ENCODE measurements around the gene PRR9.
"Not testable (repeated sequence)": the region's sequence is repeated elsewhere in the genome, so short reads cannot be mapped to it uniquely, and the experiment has no call there.

PRR9 gene

DNA sequence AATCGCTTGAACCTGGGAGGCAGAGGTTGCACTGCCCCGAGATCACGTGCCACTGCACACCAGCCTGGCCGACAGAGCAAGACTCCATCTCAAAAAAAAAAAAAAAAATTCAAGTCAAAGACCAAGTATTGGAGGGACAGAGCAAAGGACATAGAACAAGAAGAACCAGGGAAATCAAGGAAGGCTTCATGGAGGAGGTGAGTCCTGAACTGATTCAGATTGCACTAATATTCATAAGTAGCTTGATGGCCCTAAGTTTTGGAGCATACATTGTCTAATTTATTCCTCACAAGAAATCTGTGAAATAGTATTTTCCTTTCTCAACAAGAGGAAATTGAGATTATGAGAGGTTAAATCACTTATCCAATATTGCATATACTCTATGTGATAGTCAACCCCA lies 3.9 kb upstream of the PRR9 start:
- ATAC-seq (replicated peaks), result no peak
- no peak overlapping the region for H3K4me3 Mint-ChIP-seq
- no peak for DNase-seq
- peaks cover 0 to 2% of the 10 kb centered on the region in 2 donors for H3K36me3 Mint-ChIP-seq
- no peaks in the 10 kb centered on the region for H3K4me1 Mint-ChIP-seq
- H3K9me3 Mint-ChIP-seq, result no peaks in the 10 kb centered on the region
- no peak overlapping the region for H3K27ac Mint-ChIP-seq
- H3K27me3 Mint-ChIP-seq, result peaks cover 28 to 29% of the 10 kb centered on the region in 2 donors

- Mint-ChIP-seq H3K9me3 (no peaks in the 10 kb centered on the region), H3K4me1 (peaks cover 0 to under 1% of the 10 kb centered on the region in 2 donors)
Measured at GRCh38 chr1:153217744-153218416, 496 bp downstream of the PRR9 start.

DNA sequence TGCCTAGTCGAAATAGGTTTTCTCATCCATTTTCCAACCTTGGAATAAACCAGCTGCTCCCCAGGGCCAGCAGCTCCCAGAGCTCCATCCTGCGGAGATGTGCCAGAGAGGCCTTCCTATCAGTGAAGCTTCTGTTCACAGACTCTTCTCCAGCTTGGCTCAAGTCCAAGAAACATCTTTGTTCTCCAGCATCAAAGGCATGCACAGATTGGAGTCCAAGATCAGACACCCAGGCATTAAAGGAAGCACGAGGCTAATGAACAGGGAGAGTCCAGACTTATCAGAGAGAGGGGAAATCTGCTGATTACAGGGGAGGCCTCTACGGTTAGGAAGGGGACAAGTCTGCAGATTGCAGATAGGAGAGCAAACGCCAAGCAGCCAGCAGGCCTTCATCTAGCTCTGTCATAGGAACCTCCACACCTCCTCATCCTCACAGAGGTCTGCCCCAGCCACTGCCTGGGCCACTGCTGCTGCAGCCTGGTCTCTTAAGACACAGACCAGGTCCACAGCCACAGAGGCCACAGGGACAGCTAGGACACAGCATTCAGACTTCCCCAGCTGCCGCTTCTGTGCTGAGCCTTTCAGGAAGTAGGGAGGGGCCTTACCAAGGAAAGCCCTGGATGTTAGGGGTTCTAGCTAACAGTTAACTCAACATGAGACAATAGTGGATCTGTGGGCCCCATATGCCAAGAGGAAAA lies 3.4 kb downstream of the PRR9 start:
- Mint-ChIP-seq H3K4me1 (peaks cover 1 to 6% of the 10 kb centered on the region in 2 donors), H3K4me3 (no peak overlapping the region), H3K9me3 (no peaks in the 10 kb centered on the region), H3K27me3 (peaks cover 22 to 34% of the 10 kb centered on the region in 2 donors), H3K27ac (no peak overlapping the region), H3K36me3 (no peaks in the 10 kb centered on the region)
- no peak for DNase-seq
- no peak for ATAC-seq (replicated peaks)

More at GRCh38 chr1:153217744-153218416, 496 bp downstream of the PRR9 start:
- no peak overlapping the region for H3K4me3 Mint-ChIP-seq
- peaks cover 0 to 2% of the 10 kb centered on the region in 2 donors for H3K36me3 Mint-ChIP-seq
- DNase-seq (no peak), ATAC-seq (replicated peaks) (no peak)
- peaks cover 26 to 29% of the 10 kb centered on the region in 2 donors for H3K27me3 Mint-ChIP-seq
- H3K27ac Mint-ChIP-seq, result no peak overlapping the region

DNA sequence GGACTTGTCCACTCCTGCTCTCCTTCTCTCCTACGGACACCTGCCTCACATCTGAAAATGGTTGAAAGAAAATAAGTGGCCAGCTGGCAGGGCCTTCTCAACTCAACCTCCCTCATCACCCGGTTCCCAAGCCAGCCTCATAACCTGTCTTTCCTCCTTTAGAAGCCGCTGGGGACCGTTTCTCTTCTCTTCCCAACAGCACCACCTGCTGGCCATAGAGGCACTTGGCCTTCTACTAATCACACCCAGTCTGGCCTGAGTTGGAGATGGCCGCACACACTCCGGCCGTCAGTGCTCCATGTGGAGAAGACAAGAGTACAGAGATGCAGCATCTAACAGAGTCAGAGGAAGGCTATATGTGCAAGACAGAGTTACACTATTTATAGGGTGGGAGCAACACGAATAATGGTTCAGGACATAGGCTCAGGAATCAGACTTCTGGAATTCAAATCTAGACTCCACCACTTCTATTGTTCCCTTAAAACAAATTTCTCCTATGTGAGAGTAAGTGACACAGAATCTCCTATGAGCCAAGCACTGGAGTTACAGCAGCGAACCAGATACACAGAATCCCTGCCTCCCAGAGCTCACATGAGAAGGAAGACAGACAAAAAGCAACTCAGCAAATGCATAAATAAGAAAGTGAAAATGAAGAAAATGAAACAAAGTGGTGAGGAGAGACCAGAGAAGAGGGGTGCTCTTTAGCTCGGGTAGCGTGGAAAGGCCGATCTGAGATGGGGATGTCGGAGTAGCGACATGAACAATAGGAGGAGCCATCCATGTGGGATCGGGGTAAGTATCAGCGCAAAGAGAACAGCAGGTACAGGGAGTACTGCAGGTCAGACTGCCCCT lies 5.9 kb downstream of the PRR9 start:
- H3K4me3 Mint-ChIP-seq, H3K36me3 Mint-ChIP-seq, H3K4me1 Mint-ChIP-seq, H3K9me3 Mint-ChIP-seq, H3K27ac Mint-ChIP-seq: not testable (repeated sequence)
- peak; percentile 91 to 97 for ATAC-seq (replicated peaks)
- peak; percentile 50 for DNase-seq
- H3K27me3 Mint-ChIP-seq, result peaks cover 22 to 29% of the 10 kb centered on the region in 2 donors

DNA sequence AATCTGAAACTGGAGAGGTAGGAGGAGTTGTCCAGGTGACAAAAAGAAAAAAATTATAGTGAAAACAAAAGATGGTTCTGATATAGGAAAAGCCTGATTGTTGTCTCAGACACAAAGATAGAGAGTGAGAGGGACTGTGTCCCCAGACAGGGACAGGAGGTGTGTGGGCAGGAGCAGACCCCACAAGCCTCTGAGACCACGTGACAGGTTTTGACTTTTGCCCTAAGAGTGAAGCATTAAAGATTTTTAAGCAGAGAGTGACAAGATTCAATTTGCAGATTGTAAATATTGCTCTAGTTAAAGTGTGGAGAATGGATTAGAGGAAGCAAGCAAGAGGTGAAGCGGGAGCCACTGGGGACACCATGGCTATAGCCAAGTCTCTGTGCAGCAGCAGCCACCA lies 10.4 kb downstream of the PRR9 start:
- Mint-ChIP-seq H3K4me1 (peaks cover 15 to 17% of the 10 kb centered on the region in 2 donors), H3K9me3 (no peaks in the 10 kb centered on the region), H3K27ac (no peak overlapping the region), H3K4me3 (no peak overlapping the region), H3K27me3 (peaks cover 24 to 26% of the 10 kb centered on the region in 2 donors), H3K36me3 (no peaks in the 10 kb centered on the region)
- ATAC-seq (replicated peaks), result no peak
- DNase-seq, result no peak

GRCh38 chr1:153228491-153228890 lies 11.1 kb downstream of the PRR9 start:
- Mint-ChIP-seq H3K27ac (no peak overlapping the region), H3K36me3 (no peaks in the 10 kb centered on the region), H3K4me3 (no peak overlapping the region), H3K27me3 (peaks cover 18 to 19% of the 10 kb centered on the region in 2 donors), H3K4me1 (peaks cover 16 to 17% of the 10 kb centered on the region in 2 donors), H3K9me3 (no peaks in the 10 kb centered on the region)
- no peak for DNase-seq
- no peak for ATAC-seq (replicated peaks)

- peak; percentile 61 to 74 for ATAC-seq (replicated peaks)
Measured at GRCh38 chr1:153229076-153229829, 11.9 kb downstream of the PRR9 start.

GRCh38 chr1:153231363-153231762 lies 14.0 kb downstream of the PRR9 start:
- DNase-seq (no peak), ATAC-seq (replicated peaks) (no peak)
- Mint-ChIP-seq H3K4me3 (no peak overlapping the region), H3K27ac (no peak overlapping the region), H3K4me1 (peaks cover 16 to 18% of the 10 kb centered on the region in 2 donors), H3K27me3 (peaks cover 14 to 19% of the 10 kb centered on the region in 2 donors), H3K36me3 (no peaks in the 10 kb centered on the region), H3K9me3 (no peaks in the 10 kb centered on the region)

More at GRCh38 chr1:153229076-153229829, 11.9 kb downstream of the PRR9 start:
- not testable (repeated sequence) for H3K27ac Mint-ChIP-seq, H3K9me3 Mint-ChIP-seq, H3K4me3 Mint-ChIP-seq, H3K36me3 Mint-ChIP-seq
- H3K4me1 Mint-ChIP-seq, result peaks cover 16 to 18% of the 10 kb centered on the region in 2 donors
- H3K27me3 Mint-ChIP-seq, result peaks cover 13 to 14% of the 10 kb centered on the region in 2 donors
- DNase-seq, result peak; percentile 16

- ATAC-seq (replicated peaks) (no peak), DNase-seq (no peak)
- Mint-ChIP-seq H3K27ac (no peak overlapping the region), H3K27me3 (peaks cover 14 to 19% of the 10 kb centered on the region in 2 donors), H3K9me3 (no peaks in the 10 kb centered on the region), H3K4me3 (no peak overlapping the region), H3K36me3 (no peaks in the 10 kb centered on the region), H3K4me1 (peaks cover 16 to 18% of the 10 kb centered on the region in 2 donors)
Measured at GRCh38 chr1:153231785-153232184, 14.4 kb downstream of the PRR9 start.

GRCh38 chr1:153232553-153232952 lies 15.2 kb downstream of the PRR9 start:
- Mint-ChIP-seq H3K36me3 (no peaks in the 10 kb centered on the region), H3K4me1 (peaks cover 16 to 18% of the 10 kb centered on the region in 2 donors), H3K27ac (no peak overlapping the region), H3K9me3 (no peaks in the 10 kb centered on the region), H3K27me3 (peaks cover 19 to 21% of the 10 kb centered on the region in 2 donors), H3K4me3 (no peak overlapping the region)
- no peak for ATAC-seq (replicated peaks)
- no peak for DNase-seq

- DNase-seq (no peak), ATAC-seq (replicated peaks) (no peak)
- Mint-ChIP-seq H3K4me3 (no peak overlapping the region), H3K27me3 (peaks cover 19 to 22% of the 10 kb centered on the region in 2 donors), H3K27ac (no peak overlapping the region), H3K4me1 (peaks cover 18% of the 10 kb centered on the region in 2 donors), H3K9me3 (no peaks in the 10 kb centered on the region), H3K36me3 (no peaks in the 10 kb centered on the region)
Measured at GRCh38 chr1:153233448-153233847, 16.1 kb downstream of the PRR9 start.

DNA sequence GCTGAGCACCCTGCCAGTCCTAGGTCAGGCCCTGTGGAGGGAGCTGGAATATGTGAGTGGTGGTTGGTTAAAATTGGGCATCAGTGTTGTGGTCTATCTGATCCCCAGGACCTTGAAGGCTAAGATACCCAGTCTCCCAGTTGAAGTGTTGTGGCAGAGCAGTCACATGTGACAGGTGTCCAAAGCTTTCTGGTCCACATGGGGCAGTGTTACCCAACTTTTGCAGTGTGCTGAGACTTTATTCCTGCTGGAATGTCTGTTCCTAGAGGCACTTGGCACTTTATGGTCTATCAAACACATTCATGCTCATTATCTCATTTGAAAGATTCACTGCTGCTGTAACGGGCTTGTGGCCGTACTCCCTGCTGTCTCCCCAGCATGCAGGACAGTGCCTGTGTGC lies 21.1 kb downstream of the PRR9 start:
- Mint-ChIP-seq H3K36me3 (no peaks in the 10 kb centered on the region), H3K9me3 (peaks cover 0 to 2% of the 10 kb centered on the region in 2 donors), H3K27ac (no peak overlapping the region), H3K27me3 (peaks cover 18 to 25% of the 10 kb centered on the region in 2 donors), H3K4me1 (peaks cover under 1 to 2% of the 10 kb centered on the region in 2 donors), H3K4me3 (no peak overlapping the region)
- DNase-seq, result no peak
- ATAC-seq (replicated peaks), result peak; percentile 25 to 39

- H3K27me3 Mint-ChIP-seq, result peaks cover 23 to 37% of the 10 kb centered on the region in 2 donors
- H3K27ac Mint-ChIP-seq, result no peak overlapping the region
- no peak overlapping the region for H3K4me3 Mint-ChIP-seq
- ATAC-seq (replicated peaks) (no peak), DNase-seq (no peak)
- peaks cover 2 to 7% of the 10 kb centered on the region in 2 donors for H3K36me3 Mint-ChIP-seq
- peaks cover 6 to 11% of the 10 kb centered on the region in 2 donors for H3K9me3 Mint-ChIP-seq
- H3K4me1 Mint-ChIP-seq, result peaks cover 0 to 2% of the 10 kb centered on the region in 2 donors
Measured at GRCh38 chr1:153242160-153242559, 24.8 kb downstream of the PRR9 start.

All from stimulated activated naive B cell treated with anti-CD40 and anti-IgM and Interleukin-4, amounts not matched to agents 10 μg/mL and 1 μg/mL and 100 μg/mL, for 72 hours (primary cell).